CD4-positive, alpha-beta T cell treated with Interleukin-6 at 100 ng/mL for 8 hours (primary cell): ENCODE data around the gene WNT7B.
A peak's percentile ranks its signal among the peaks of the same experiment; 100 is the strongest.
"Not testable (repeated sequence)": the region's sequence is repeated elsewhere in the genome, so short reads cannot be mapped to it uniquely, and the experiment has no call there.

ENCODE experiments used
- DNase-seq: peaks from one replicate; pipeline ENCODE4 v3.0.0-alpha.2; 2020; ENCODE audit warnings: mixed read lengths, low spot score

The WNT7B gene

GRCh38 chr22:46008291-46008690 is 31.3 kb upstream of the WNT7B start:
- no peak for DNase-seq

- DNase-seq = no peak
Measured at GRCh38 chr22:46007848-46008261, 30.9 kb upstream of the WNT7B start.

GRCh38 chr22:46007003-46007847 is 30.3 kb upstream of the WNT7B start:
- DNase-seq = no peak

GRCh38 chr22:46006379-46007002 is 29.5 kb upstream of the WNT7B start:
- peak; percentile 78 for DNase-seq

GRCh38 chr22:46005116-46005705 is 28.2 kb upstream of the WNT7B start:
- not testable (repeated sequence) for DNase-seq

- no peak for DNase-seq
Measured at GRCh38 chr22:46004105-46004866, 27.3 kb upstream of the WNT7B start.

GRCh38 chr22:46003271-46004091 is 26.5 kb upstream of the WNT7B start:
- no peak for DNase-seq

- no peak for DNase-seq
Measured at GRCh38 chr22:46002757-46003270, 25.9 kb upstream of the WNT7B start.

GRCh38 chr22:46001426-46002106 is 24.6 kb upstream of the WNT7B start:
- no peak for DNase-seq

- DNase-seq = no peak
Measured at GRCh38 chr22:46001046-46001425, 24.1 kb upstream of the WNT7B start.

- DNase-seq = no peak
Measured at GRCh38 chr22:46000081-46001027, 23.4 kb upstream of the WNT7B start.

GRCh38 chr22:45999379-45999971 is 22.5 kb upstream of the WNT7B start:
- DNase-seq = no peak

- no peak for DNase-seq
Measured at GRCh38 chr22:45998638-45999378, 21.8 kb upstream of the WNT7B start.

- no peak for DNase-seq
Measured at GRCh38 chr22:45997777-45998637, 21.0 kb upstream of the WNT7B start.

- DNase-seq = no peak
Measured at GRCh38 chr22:45997077-45997776, 20.3 kb upstream of the WNT7B start.

GRCh38 chr22:45996241-45997076 is 19.5 kb upstream of the WNT7B start:
- DNase-seq = no peak
